GM18873 (cell line): ENCODE data around the gene INHBC.
"Not testable (repeated sequence)": the region's sequence is repeated elsewhere in the genome, so short reads cannot be mapped to it uniquely, and the experiment has no call there.

Experiments used
- ATAC-seq: cut with Tn5 transposase; IDR thresholded peaks from one replicate; pipeline ENCODE4 v1.9.1; 2021; ENCODE audit warnings: mild to moderate bottlenecking, moderate library complexity, moderate number of reproducible peaks; ENCODE audit not compliant: unreplicated experiment, low FRiP score

The INHBC gene

DNA sequence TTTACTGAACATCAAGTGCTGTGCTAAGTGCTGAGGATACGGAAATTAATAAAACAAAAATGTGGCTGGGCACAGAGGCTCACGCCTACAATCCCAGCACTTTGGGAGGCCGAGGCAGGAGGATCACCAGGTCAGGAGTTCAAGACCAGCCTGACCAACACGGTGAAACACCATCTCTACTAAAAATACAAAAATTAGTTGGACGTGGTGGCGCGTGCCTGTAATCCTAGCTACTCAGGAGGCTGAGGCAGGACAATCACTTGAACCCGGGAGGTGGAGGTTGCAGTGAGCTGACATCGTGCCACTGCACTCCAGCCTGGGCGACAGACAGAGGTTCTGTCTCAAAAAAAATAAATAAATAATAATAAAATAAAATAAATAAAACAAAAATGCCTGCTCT lies 7.6 kb upstream of the INHBC start:
- ATAC-seq = not testable (repeated sequence)

DNA sequence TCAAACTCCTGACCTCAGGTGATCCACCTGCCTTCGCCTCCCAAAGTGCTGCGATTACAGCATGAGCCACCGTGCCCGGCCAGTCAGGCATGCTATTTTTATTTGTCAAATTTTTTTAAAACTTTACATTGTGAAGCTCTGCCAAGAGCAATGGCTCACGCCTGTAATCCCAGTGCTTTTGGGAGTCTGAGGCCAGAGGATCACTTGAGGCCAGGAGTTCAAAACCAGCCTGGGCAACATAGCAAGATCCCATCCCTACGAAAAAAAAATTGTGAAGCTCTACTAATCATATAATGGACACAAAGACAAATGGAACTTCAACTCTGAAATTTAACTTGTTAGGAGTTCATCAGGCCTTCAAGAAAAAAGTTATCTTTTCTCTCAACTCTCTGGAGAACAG lies 5.6 kb upstream of the INHBC start:
- no peak for ATAC-seq

DNA sequence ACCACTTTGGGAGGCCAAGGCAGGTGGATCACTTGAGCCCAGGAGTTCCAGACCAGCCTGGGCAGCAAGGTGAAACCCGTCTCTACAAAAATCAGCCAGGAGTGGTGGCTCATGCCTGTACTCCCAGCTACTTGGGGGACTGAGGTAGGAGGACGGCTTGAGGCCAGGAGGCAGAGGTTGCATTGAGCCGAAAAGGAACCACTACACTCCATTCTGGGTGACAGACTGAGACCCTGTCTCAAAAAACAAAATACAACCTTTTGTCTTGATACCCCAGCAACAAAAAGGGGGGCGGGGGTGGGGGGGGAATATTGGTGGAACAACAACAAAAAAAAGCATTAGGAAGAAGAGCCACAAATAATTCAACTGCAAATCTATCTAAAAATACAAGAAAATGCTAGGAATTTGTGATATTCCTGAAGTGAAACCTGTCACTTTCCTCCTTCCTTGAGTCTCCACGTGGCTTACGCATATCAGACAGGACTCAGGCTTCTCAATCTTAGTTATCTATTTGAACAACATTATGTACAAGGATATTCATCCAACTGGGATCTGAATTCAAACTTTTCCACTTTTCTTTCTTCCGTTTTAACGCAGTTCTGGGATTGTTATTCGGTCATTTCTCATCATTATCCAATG lies 5.0 kb upstream of the INHBC start:
- ATAC-seq = no peak

DNA sequence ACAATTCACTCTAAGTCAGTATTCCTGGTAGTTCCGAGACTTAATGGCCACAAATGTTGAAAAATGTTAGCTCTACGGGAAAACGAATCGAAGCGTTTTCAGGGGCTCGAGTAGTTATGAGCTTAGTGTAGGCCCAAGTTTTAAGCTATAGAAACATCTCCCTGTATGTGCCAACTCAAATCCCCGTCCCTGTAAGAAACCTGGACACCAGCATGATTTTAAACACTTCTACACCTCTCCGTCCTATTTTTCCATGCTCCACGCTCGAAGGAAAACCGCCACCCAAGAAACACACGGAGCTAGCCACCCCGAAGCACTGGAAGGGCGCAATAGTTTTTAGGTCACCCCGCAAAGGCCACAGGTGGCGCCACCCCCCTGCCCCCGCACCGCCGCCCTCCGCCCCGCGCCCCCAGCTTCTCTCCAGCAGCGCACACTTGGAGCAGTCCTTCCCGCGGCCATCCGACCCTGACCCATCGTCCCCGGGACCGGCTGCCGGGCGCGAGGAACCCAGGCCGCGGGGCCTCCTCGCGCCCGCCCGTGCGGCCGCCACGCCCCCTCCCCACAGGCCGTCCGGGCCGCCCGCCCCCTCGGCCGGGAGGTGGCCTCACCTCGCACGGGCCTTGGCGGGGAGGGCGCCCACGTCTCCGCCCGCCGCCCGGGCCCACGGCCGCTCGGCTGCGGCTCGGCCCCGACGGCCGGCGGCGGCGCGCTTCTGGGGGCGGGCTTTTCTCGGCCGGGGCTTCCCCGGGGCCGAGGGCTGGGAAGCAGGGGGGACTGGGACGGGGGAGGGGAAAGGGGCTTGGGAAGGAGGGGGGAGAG lies 4.3 kb upstream of the INHBC start:
- peak; percentile 10 for ATAC-seq

DNA sequence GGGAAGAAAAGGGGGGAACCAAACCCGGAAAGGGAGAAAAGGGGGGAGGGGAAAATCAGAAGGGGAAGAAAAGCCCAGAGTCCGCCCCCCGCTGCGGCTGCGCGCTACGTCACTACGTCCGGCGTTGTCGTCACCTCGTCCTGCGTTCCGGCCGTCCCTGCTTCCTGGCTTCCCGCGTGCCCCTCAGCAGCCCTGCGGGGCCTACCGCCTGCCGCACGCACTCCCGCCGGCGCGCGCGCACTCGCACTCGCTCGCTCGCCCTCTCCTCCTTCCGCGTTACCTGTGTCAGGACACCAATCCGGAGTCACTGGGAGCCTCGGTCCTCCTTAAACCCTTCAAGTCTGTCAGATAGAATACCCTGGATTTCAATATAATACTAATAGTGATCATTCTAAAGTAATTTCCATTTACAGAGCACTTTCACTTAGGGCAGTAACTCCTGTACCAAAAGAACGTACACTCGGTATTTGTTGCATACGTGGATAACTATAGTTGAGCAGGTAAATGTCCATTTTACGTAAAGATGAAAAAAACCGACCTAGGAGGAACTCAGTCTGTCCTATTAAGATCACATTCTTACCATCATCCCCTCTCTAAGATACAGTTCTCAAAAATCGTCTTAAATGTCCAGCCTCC lies 3.5 kb upstream of the INHBC start, which contains the start of gene R3HDM2:
R3HDM2 (minus strand) TSS at position 113 of the 636 bp plus-strand sequence. CDS start 120,615 bp downstream, outside the sequence.
- peak; percentile 85 for ATAC-seq

DNA sequence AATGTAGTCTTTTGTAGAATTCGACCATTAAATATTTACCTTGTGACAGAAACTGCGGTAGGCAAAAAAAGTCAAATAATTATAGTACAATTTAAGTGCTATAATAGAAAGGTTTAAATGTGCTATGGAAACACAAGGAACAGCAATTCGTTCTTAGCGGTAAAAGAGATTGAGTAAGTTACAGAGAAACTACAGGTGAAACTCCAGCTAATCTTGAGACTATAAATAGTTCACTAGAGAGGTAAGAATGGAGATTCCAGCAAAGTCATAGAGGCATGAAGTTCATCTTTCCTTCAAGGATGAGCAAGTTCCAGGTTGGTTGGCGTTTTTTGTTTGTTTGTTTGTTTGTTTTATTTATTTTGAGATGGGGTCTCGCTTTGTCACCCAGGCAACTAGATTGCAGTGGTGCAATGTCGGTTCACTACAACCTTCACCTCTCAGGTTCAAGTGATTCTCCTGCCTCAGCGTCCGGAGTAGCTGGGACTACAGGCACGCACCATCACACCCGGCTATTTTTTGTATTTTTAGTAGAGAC lies 2.9 kb upstream of the INHBC start:
- ATAC-seq = no peak

DNA sequence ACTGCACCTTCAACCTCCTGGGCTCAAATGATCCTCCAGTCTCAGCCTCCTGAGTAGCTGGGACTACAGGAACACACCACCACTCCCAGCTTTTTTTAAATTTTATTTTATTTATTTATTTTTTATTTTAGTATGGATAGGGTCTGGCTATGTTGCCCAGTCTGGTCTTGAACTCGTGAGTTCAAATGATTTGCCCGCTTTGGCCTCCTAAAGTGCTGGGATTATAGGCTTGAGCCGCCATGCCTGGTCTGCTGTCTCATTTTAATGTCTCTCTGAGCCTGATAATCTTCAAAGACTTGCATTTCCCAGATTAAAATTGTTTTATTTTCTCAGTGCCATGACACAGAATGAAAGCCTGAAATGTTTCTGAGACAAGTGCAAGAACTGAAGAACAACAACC lies 1.2 kb upstream of the INHBC start:
- no peak for ATAC-seq

DNA sequence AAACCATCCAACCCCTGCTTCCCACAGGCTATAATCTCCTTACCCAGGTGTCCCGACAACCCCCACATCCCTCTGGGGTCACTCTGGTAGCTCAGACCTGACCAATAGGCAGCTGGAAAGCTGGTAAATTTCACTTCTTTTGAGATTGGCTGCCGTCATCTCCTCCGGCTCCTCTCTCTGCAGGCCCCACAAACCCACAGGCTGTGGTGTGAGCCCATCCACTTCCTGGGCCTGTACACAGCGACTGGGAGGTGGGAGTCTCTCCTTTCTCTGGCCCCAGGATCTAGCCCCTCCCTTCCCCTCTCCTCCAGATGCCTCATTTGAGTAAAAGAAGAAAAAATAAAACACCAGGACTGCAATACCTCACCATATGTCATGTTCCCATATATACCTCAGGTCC lies 709 bp downstream of the INHBC start:
- ATAC-seq = no peak

DNA sequence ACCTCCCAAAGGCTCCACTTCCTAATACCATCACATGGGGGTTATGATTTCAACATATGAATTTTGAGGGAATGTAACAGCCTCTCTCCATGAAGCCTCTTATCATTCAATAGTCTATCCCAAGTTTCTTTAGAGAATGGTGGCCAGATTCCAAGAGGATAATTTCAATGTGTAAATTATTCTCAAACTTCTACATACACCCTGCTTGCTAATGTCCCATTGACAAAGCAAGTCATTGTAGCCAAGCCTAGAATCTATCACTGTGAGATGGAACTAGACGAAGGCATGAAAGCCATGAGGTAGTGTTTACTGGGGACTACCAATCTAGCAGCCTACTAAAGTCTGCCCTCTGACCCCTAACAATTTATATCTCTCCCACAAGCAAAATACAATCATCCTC lies 3.8 kb downstream of the INHBC start:
- ATAC-seq = no peak

DNA sequence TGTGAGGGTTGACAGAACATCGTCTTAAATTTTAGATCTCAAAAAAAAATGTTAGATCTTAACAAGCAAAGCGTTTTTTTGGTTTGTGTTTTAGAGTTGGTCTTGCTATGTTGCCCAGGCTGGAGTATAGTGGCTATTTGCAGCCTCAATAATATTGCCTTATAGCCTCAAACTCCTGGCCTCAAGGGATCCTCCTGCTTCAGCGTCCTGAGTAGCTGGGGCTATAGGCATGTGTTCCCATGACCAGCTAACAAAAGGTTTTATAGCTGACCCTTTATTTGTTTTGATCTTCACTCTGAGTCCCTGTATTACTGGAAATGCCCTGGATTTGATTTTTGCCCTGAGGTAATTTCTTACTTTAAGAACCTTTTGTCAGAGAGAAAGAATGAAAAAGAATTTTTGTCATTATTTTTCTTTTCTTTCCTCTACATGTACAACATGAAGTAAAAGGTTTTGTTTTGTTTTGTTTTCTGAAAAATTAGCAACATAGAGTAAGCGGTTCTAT lies 5.2 kb downstream of the INHBC start:
- ATAC-seq = no peak

DNA sequence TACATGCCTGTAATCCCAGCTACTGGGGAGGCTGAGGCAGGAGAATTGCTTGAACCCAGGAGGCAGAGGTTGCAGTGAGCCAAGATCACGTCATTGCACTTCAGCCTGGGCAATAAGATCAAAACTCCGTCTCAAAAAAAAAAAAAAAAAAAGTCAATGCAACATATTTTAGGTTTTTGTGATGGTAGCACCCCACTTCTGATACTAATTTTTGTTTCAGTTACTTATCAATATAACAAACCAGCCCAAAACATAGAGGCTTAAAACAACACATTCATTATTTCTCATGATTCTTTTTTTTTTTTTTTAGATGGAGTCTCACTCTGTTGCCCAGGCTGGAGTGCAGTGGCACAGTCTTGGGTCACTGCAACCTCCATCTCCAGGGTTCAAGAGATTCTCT lies 6.8 kb downstream of the INHBC start:
- not testable (repeated sequence) for ATAC-seq

DNA sequence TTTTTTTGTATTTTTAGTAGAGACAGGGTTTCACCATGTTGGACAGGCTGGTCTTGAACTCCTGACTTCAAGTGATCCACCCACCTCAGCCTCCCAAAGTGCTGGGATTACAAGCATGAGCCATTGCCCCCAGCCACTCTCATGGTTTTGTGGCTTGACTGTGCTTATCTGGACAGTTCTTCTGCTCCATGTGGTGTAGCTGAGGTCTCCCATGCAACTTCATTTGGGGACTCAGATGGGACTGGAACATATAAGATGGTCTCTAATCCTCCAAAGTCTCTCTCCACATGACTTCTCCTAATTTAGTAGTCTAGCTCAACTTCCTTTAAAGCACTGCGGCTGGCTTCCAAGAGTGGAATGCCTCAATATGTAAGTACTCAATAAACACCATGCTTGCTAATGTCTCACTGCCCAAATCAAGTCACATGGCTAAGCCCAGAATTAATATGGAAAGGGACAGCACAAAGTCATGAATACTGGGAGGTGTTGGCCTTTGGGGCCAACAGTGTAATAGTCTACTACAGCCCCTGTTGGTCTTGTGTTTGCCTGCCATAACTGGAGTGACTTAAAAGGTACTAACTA lies 7.4 kb downstream of the INHBC start:
- ATAC-seq = no peak

DNA sequence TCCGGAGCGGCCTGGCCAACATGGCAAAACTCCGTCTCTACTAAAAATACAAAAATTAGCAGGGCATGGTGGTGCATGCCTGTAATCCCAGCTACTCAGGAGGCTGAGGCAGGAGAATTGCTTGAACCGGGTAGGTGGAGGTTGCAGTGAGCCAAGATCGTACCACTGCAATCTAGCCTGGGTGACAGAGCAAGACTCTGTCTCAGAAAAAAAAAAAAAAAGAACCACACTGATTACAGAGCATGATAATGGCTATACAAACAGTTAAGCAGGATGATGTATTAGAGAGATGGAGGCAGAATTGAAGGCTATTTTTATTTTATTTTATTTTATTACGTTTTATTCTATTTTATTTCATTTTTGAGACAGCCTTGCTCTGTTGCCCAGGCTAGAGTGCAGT lies 9.8 kb downstream of the INHBC start:
- ATAC-seq = not testable (repeated sequence)

DNA sequence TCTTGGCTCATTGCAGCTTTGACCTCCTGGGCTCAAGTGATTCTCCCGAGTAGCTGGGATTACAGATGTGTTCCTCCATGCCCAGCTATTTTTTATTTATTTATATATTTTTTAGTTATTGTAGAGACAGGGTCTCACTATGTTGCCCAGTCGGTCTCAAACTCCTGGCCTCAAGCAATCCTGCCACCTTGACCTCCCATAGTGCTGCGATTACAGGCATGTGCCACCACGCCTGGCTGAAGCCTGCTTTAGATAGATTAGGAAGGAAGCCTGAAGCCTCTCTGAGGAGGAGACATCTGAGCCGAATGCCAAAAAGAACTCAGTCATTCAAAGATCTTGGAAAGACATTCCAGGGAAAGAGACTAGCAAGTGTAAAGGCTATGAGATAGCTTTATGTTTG lies 10.2 kb downstream of the INHBC start:
- ATAC-seq = no peak

DNA sequence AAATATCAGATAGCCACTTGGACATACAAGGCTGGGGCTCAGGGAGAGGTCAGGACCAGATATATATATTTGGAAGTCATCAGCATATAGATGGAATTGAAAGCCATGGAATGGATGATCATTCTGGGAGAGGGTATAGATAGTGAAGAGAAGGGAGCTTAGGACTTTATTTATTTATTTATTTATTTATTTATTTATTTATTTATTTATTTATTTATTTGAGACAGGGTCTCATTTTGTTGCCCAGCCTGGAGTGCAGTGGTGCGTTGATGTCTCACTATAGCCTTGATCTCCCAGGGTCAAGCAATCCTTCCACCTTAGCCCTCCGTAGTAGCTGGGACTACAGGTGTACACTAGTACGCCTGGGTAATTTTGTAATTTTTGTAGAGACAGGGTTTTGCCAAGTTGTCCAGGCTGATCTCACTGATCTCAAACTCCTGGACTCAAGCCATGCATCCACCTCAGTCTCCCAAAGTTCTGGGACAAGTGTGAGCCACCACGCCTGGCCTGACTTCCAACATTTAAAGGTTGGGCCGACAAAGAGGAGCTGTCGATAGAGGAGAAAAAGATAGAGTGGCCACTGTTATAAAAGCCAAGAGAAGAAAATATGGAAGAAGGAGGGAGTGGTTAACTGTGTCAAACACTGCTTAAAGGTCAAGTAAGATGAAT lies 11.8 kb downstream of the INHBC start:
- no peak for ATAC-seq

DNA sequence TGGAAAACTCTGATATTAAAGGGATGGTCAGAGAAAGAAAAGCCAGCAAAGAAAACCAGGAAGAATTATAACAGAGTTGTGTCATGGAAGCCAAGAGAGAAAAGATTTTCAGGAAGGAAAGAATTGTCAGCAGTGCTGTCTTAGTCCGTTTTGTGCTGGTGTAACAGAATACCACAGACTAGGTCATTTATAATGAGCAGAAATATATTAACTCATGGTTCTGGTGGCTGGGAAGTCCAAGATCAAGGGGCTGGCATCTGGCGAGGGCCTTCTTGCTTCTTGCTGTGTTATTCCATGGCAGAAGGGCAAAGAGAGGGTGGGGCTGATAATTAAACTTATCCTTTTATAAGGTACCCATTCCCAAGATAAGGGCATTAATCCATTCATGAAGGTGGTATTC lies 14.1 kb downstream of the INHBC start:
- no peak for ATAC-seq

DNA sequence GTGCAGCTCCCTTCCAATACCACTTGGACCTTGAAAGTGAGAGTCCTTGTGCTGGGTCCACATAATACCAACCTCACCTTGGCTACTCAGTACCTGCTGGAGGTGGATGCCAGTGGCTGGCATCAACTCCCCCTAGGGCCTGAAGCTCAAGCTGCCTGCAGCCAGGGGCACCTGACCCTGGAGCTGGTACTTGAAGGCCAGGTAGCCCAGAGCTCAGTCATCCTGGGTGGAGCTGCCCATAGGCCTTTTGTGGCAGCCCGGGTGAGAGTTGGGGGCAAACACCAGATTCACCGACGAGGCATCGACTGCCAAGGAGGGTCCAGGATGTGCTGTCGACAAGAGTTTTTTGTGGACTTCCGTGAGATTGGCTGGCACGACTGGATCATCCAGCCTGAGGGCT lies 14.8 kb downstream of the INHBC start:
- no peak for ATAC-seq

DNA sequence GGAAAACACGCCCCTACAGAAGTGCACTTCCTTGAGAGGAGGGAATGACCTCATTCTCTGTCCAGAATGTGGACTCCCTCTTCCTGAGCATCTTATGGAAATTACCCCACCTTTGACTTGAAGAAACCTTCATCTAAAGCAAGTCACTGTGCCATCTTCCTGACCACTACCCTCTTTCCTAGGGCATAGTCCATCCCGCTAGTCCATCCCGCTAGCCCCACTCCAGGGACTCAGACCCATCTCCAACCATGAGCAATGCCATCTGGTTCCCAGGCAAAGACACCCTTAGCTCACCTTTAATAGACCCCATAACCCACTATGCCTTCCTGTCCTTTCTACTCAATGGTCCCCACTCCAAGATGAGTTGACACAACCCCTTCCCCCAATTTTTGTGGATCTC lies 15.5 kb downstream of the INHBC start:
- no peak for ATAC-seq

DNA sequence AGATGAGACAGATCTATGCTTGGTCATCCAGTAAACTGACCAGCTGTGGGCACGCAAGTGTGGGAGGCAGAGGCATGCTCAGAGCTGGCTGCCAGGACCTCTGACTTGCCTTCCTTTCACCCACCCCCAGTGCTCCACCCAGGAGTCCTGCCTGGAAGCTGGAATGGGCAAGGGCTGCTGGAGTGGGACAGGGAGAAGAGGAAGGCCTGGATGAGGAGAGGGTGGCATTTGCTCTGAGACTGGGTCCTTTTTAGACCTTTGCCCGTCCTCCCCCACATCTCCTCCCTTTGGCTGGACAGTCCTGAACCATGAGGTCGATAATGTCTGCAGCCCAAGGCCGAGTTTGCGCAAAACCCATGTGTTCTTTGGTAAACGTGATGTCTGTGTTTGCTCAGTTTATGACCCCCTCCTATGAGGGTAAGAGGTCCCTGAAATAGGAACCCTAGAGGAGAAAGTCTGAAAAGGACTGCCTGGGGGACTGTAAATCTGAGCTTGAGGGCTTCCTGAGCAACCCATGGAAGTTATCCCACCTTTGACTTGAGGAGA lies 16.7 kb downstream of the INHBC start:
- no peak for ATAC-seq
